Lower leg skin (tissue), 3 donors: ENCODE data around the gene TRIM65.

Experiments
- POLR2A ChIP-seq, 2 donors: fragments of 450-650 bp; IDR thresholded peaks; one replicate each; pipeline ENCODE4 v1.6.1; 2016 to 2017; ENCODE audit warnings: antibody characterized with exemption in 2 of 2, mild to moderate bottlenecking in 1 of 2, moderate library complexity in 1 of 2
- TF ChIP-seq, protein P1 (sequence below), 3 donors: fragments of 450-650 bp; IDR thresholded peaks; one replicate each; pipeline ENCODE4 v1.5.1; 2016; ENCODE audit warnings: antibody characterized with exemption in 3 of 3, mild to moderate bottlenecking in 3 of 3, moderate library complexity in 2 of 3

DNA sequence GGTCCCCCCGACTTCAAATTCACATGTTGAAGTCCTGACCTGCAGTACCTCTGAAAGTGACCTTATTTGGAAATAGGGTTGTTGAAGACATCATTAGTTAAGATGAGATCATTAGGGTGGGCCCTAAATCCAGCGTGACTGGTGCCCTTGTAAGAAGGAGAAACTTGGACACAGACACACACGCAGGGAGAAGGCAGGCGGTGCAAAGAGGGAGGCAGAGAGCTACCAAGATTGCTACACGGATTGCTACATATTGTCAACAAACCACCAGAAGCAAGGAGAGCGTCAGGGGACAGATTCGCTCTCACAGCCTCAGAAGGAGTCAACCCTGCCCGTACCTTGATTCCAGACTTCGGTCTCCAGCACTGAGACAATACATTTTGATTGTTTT, 34.8 kb downstream of the TRIM65 start:
- TF ChIP-seq, protein P1, sequence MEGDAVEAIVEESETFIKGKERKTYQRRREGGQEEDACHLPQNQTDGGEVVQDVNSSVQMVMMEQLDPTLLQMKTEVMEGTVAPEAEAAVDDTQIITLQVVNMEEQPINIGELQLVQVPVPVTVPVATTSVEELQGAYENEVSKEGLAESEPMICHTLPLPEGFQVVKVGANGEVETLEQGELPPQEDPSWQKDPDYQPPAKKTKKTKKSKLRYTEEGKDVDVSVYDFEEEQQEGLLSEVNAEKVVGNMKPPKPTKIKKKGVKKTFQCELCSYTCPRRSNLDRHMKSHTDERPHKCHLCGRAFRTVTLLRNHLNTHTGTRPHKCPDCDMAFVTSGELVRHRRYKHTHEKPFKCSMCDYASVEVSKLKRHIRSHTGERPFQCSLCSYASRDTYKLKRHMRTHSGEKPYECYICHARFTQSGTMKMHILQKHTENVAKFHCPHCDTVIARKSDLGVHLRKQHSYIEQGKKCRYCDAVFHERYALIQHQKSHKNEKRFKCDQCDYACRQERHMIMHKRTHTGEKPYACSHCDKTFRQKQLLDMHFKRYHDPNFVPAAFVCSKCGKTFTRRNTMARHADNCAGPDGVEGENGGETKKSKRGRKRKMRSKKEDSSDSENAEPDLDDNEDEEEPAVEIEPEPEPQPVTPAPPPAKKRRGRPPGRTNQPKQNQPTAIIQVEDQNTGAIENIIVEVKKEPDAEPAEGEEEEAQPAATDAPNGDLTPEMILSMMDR (IDR thresholded peaks at IDR 0.05), result no peak
- TF ChIP-seq POLR2A (IDR thresholded peaks at IDR 0.05), result no peak
